ENCODE data around the gene MIEF2.

- TF ChIP-seq CTCF (IDR thresholded peaks at IDR 0.05; ENCODE audit: poor library complexity, severe bottlenecking): no peak
- TF ChIP-seq EZH2 (IDR thresholded peaks at IDR 0.05; ENCODE audit: borderline replicate concordance, insufficient read depth, low read length, poor library complexity, severe bottlenecking): no peak
- TF ChIP-seq EP300 (conservative IDR thresholded peaks at IDR 0.05; ENCODE audit: poor library complexity, severe bottlenecking): no peak
- no peak for TF ChIP-seq POLR2AphosphoS5 (IDR thresholded peaks at IDR 0.05)
- no peak for TF ChIP-seq TAF1 (IDR thresholded peaks at IDR 0.05; ENCODE audit: low read depth)
Measured at GRCh38 chr17:18240449-18240848, 20.0 kb upstream of the MIEF2 start.
